GM18498 (cell line): ENCODE data around the gene VAMP3.

Source experiments
- ATAC-seq: cut with Tn5 transposase; IDR thresholded peaks from one replicate; pipeline ENCODE4 v1.9.1; 2021; ENCODE audit warnings: mild to moderate bottlenecking, moderate library complexity; ENCODE audit not compliant: unreplicated experiment

Gene VAMP3

GRCh38 chr1:7770997-7771822 lies at the start of gene VAMP3:
VAMP3 (plus strand) TSS chr1:7771296; CDS start chr1:7771384, 88 bp downstream.
- ATAC-seq = peak; percentile 83

DNA sequence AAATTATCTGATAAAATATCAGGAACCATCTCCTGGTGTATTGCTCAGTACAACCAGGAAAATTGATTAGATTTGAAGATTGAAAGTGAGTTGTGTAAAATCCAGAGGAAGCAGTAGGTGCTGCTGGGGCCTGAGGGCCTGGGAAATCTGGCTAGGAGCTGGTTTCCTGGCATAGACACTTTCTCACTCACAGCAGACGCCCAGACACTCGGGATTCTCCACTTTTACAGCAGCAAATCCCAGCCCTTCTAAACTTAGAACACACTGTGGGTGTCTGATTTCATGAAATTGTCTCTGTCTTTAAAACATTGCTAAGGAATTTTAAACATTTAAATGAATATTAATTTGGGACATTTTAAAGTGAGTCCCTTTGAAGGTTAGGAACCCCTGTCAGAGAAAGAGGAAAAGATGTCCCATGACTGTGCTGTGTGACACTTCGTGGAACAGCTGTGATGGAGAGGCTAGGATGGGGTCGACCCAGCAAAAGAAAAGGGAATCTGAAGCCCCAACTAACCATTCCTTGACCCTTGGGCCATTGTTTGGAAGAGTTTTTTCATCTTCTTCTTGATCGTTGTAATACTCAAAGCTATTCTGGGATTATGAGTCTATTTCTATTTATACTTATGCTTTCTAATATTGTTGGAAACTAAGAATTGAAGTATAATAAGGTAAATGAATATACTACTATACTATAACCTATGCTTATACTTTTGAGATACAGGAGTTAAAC lies 49.0 kb upstream of the VAMP3 start:
- ATAC-seq = no peak

DNA sequence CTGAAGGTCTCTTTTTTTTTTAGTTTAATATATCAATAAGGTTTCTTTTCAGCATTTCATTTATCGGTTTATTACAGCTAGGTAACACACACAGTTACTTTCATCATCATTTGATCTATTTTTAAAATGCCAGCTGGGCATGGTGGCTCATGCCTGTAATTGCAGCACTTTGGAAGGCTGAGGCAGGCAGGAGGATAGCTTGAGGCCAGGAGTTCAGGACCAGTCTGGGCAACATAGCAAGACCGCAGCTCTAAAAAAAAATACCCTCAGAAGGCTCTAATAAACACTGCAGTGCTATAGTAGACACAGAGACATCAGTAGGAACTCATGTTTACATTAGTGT lies 48.5 kb upstream of the VAMP3 start:
- no peak for ATAC-seq

- no peak for ATAC-seq
Observed at GRCh38 chr1:7726623-7727022, 44.5 kb upstream of the VAMP3 start.

DNA sequence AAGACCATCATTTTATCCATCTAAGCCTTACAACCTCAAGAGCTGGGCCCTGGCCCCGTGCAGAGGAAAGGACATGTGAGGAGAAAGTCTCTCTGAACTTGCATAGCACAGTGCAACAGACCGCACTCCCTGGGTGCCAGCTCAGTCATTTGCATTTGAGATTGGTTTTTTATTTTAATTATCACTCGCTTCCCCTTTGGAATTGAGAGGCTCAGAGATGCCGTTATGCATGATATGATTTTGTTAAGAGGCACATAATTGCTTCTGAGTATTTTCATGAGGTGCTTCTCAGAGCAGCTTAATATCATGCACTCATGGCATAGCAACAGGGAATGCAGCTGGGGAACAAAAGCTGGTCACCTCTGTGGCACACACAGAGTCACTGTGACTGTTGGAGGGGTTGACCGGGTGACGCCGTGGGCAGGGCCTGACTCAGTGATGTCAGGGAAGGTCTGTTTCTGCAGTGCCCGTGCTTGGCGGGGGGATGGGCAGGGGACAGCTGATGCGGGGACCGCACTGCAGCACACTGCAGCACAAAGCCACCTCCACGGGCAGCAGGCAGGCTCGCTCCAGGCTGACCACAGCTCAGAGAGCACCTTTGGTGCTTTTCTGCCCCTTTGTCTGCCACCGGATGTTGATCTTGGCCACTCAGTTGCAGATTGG lies 43.2 kb upstream of the VAMP3 start:
- no peak for ATAC-seq

GRCh38 chr1:7729761-7730160 lies 41.3 kb upstream of the VAMP3 start:
- ATAC-seq = no peak

GRCh38 chr1:7732331-7732730 lies 38.8 kb upstream of the VAMP3 start:
- no peak for ATAC-seq

DNA sequence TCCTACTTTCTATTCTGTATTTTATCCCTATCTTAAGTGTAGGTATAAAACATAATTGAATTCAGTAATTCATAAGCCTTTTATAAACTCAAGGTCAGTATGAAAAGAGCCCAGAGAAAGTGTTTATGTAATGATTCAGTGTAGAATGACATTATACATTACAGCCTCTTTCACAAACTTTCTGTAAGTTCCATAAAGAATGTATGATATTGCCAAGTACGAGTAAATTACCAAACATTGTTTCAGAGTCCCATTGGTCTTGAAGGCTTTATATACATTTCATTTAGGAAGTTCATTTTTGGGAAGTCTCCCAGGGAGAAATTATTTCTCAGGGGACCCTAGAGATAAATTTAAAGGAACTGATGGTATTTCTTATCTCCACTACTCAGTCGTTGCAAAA lies 37.8 kb upstream of the VAMP3 start:
- no peak for ATAC-seq

DNA sequence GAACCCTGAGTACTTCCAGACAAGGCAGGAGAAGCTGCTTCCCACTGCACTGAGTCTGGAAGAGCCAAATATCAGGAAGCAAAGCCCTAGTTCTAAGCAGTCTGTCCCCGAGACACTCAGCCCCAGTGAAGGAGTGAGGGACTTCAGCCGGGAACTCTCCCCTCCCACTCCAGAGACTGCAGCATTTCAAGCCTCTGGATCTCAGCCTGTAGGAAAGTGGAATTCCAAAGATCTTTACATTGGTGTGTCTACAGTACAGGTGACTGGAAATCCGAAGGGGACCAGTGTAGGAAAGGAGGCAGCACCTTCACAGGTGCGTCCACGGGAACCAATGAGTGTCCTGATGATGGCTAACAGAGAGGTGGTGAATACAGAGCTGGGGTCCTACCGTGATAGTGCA lies 33.1 kb upstream of the VAMP3 start:
- no peak for ATAC-seq

- ATAC-seq = no peak
Observed at GRCh38 chr1:7743346-7743745, 27.8 kb upstream of the VAMP3 start.

DNA sequence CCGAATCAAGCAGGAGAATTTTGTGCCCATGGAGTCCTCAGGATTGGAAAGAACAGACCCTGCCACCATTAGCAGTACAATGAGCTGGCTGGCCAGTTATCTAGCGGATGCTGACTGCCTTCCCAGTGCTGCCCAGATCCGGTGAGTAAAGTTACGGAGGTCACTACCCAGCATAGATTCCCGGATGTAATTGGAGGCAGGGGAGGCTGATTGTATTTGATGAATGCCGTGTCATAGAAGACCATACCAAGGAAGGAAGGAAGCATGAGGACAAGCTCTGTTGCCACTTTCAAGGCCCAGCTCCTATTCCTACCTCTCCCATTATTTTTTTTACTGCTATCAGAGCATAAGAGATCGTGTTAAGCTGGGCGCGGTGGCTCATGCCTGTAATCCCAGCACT lies 26.2 kb upstream of the VAMP3 start:
- no peak for ATAC-seq

GRCh38 chr1:7745783-7746182 lies 25.3 kb upstream of the VAMP3 start:
- no peak for ATAC-seq

GRCh38 chr1:7747605-7748004 lies 23.5 kb upstream of the VAMP3 start:
- ATAC-seq = no peak

- ATAC-seq = no peak
Observed at GRCh38 chr1:7749126-7749525, 22.0 kb upstream of the VAMP3 start.

DNA sequence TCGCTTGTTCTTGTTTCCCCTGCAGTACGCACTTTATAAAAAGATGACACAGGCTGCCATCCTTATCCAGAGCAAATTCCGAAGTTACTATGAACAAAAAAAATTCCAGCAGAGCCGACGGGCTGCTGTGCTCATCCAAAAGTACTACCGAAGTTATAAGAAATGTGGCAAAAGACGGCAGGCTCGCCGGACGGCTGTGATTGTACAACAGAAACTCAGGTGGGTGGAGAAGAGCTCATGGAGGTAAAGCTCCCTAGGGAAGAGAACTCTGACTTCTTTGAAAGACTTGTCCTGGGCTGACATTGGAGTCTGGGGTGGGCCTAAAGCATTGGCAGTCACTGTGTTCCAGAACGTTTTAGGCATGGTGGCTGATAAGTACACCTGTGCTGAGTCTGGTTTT lies 19.9 kb upstream of the VAMP3 start:
- no peak for ATAC-seq

DNA sequence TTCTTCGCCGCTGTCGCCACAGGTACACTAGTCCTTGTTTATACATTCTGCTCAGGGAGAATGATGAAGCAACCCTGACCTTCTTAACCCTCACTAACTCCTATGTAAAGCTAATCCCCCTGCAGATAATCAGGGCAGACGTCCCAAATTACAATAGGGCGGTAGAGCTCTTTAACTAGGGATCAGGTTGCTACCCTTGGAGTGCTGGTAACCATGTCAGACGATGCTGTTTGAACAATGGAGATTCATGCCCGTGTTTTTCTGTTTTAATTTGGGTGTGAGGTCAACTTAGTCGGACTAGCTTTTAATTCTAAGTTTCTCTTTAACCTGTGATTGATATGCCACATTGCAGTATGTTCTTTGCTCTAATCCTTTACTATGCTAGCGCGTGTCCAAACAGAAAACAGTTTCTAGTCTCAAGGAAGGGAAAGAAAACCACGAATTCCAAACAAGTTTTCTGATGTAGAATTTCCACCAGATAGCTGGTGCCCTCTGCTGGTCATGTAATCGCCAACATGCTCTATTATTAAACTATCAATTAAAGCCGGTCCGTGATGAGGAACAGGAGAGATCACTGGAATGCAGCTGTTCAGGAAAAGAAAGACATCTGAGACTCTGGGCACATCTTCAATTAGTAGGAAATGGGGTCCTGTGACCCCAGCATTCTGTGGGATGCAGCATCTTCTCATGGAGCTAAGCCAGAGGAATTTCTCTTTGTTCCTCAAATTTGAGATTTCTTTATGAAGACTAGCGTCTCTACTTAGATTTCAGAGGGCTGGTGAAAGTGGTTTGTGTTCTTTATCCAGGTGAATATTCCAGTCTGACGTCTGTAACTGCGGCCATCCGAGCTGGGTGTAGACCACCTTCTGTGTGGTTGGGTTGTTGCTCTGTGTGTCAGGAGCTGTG lies 18.3 kb upstream of the VAMP3 start:
- ATAC-seq = no peak

DNA sequence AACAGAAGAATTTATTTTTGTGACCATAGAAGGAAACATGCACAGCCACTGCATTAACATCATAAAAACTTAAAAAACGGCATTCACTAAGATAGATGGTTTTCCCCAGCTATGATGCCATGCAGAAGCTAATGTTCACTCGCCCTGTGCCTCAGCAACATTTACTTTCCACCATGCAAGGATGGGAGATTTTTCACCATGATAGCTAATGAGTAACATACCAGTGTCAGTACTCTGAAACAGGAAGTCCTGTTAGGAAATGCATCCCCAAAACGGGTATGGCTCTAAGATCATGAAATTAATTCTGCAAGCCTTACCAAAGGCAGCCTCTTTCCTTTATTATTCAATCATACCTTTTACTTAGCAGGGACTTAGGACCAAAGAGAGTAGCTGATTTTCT lies 17.5 kb upstream of the VAMP3 start:
- no peak for ATAC-seq

DNA sequence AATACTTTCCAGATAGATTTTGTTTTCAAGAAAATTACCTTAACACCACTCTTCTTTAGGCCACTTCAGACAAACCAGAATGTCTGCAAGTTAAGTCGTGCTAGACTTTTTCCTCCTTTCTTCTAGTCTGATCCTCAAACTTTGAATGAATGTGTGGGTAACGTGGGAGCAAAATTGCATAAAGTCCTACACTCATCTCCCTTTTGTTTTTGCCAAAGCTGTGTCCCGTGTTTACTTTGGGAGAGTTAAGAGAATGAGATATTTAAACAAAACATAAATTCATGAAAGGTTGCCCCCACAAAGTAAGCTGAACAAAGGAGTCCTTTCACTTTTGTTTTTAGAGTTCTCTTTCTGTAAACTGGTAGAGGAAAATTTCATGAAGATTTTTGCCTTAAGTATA lies 16.9 kb upstream of the VAMP3 start:
- no peak for ATAC-seq

DNA sequence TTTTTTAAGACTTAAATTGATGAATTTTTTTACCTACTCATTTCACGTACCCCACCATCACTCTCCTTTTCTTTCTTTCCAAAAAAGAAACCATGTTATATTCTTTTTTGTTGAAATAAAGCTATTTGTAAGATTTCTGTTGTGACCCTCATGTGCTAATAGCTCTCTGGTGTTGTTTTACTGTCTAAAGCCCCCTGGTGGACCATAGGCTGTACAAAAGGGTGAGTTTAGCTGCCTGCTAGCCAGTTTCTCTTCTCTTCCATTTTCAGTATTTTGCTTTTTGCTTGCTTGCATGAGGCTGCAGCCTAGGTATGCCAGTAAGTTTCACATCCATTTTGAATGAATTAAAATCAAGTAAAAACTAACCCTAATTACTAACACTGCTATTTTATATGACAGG lies 15.6 kb upstream of the VAMP3 start:
- no peak for ATAC-seq

DNA sequence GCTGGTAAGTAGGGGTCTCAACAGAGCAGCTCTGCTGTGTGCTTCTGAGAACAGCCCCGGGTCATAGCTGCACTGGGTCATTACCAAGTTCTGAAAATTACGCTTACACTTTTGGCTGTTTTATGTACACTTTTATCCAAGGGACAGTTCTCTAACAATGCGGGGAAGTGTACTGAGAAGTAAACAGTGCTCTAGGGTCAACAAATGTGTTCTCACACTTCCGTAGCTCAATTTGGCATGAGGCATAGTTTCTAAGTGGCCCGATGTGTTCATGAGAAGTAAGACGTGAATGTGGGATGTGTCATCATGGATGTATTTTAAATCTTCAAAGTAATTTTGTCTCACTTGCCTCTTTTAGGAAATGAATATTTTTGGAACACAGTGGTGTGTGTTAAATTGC lies 10.9 kb upstream of the VAMP3 start:
- ATAC-seq = no peak

- no peak for ATAC-seq
Observed at GRCh38 chr1:7761103-7761502, 10.0 kb upstream of the VAMP3 start.
